ENCODE data around the gene PSME2. TPM values are rescaled to one million over a fixed set of nuclear protein-coding genes. Genes with fewer than 3 reads are reported as not detected.

The PSME2 gene
- total and polyA plus RNA-seq, 2 donors (not counting 3 experiments of a cell fraction or from before 2014, with no cell fraction given): 66.5 to 126 TPM

- CTCF ChIA-PET: interaction anchor here (0.9 to 1.2 kb wide), 3 partner anchors 24 to 111 kb away, joined by 3 read pairs; partner anchors contain the start of gene IRF9
- TF ChIP-seq GATA2 (IDR thresholded peaks at IDR 0.05; ENCODE audit: insufficient read depth, insufficient read length, low read depth, low read length) (no peak), POLR2A (IDR thresholded peaks at IDR 0.05; ENCODE audit: low read depth, low read length) (no peak), MAX (IDR thresholded peaks at IDR 0.05; ENCODE audit: insufficient read depth, insufficient read length) (no peak), POLR2AphosphoS5 (IDR thresholded peaks at IDR 0.05; ENCODE audit: insufficient read depth, low read depth, low read length) (no peak), JUN (IDR thresholded peaks at IDR 0.05; ENCODE audit: borderline replicate concordance, insufficient read depth, insufficient read length, low read depth) (no peak)
- intact Hi-C loops (cut with micrococcal nuclease): no loop called here
Measured at GRCh38 chr14:24185026-24185425, 38.6 kb upstream of the PSME2 start.

GRCh38 chr14:24184104-24184970 lies 37.9 kb upstream of the PSME2 start:
- no peak overlapping the region for H3K9ac ChIP-seq (replicated peaks; ENCODE audit: extremely low read depth, insufficient read depth, low read length)

More at GRCh38 chr14:24185026-24185425, 38.6 kb upstream of the PSME2 start:
- Histone ChIP-seq H3K4me1 (ENCODE audit: control insufficient read depth, extremely low read depth, insufficient read depth, low read length) (peaks cover 6% of the 10 kb centered on the region), H3K27me3 (ENCODE audit: control insufficient read depth in 2 of 2, insufficient read depth in 2 of 2, low read length in 2 of 2) (no peaks in the 10 kb centered on the region), H3K4me3 (replicated peaks in 1 of 3; ENCODE audit: insufficient read depth in 1 of 3, low read depth in 1 of 3, low read length in 3 of 3) (no peak overlapping the region), H3K9ac (replicated peaks; ENCODE audit: extremely low read depth, insufficient read depth, low read length) (no peak overlapping the region), H2AFZ (ENCODE audit: low read depth, low read length) (no peak overlapping the region), H3K9me3 (replicated peaks; ENCODE audit: control insufficient read depth, insufficient read depth, low read length) (no peaks in the 10 kb centered on the region), H3K27ac (ENCODE audit: insufficient read depth, low read depth, low read length) (no peak overlapping the region), H3K9me1 (replicated peaks; ENCODE audit: control insufficient read depth, extremely low read depth, insufficient read depth, low read length) (no peaks in the 10 kb centered on the region), H3K79me2 (ENCODE audit: control insufficient read depth, insufficient read depth, low read length) (peaks cover 5% of the 10 kb centered on the region), H4K20me1 (replicated peaks; ENCODE audit: control insufficient read depth, extremely low read depth, insufficient read depth, low read length) (no peaks in the 10 kb centered on the region), H3K36me3 (ENCODE audit: control insufficient read depth in 2 of 2, extremely low read depth in 1 of 2, insufficient read depth in 2 of 2, low read length in 2 of 2) (peaks cover 0 to 30% of the 10 kb centered on the region in 2 experiments), H3K4me2 (ENCODE audit: insufficient read depth, low read length) (no peak overlapping the region)
- POLR2A ChIA-PET: interaction anchor here (1.2 kb wide), 1 partner anchor 24 kb away, joined by 3 read pairs; the partner anchor contains the start of gene IRF9
- dilution Hi-C loops (cut with MboI; ENCODE audit: extremely low pct_ligation_motif_present, low sequenced_read_pairs): no loop called here
- no TSS peak for BruUV-seq (replicated peaks)
- DNase-seq (ENCODE audit: low read depth, low spot score): no peak
- FAIRE-seq: no peak

More at GRCh38 chr14:24184104-24184970, 37.9 kb upstream of the PSME2 start:
- no TSS peak for BruUV-seq (replicated peaks)
- H3K79me2 ChIP-seq (ENCODE audit: control insufficient read depth, insufficient read depth, low read length): peaks cover 5% of the 10 kb centered on the region
- H3K27me3 ChIP-seq (ENCODE audit: control insufficient read depth in 2 of 2, insufficient read depth in 2 of 2, low read length in 2 of 2): no peaks in the 10 kb centered on the region
- POLR2A ChIA-PET: interaction anchor here (1.2 kb wide), 1 partner anchor 24 kb away, joined by 3 read pairs; the partner anchor contains the start of gene IRF9
- no peaks in the 10 kb centered on the region for H4K20me1 ChIP-seq (replicated peaks; ENCODE audit: control insufficient read depth, extremely low read depth, insufficient read depth, low read length)
- no peak for FAIRE-seq
- H3K4me3 ChIP-seq (replicated peaks in 1 of 3; ENCODE audit: insufficient read depth in 1 of 3, low read depth in 1 of 3, low read length in 3 of 3): no peak overlapping the region
- peaks cover 0 to 36% of the 10 kb centered on the region in 2 experiments for H3K36me3 ChIP-seq (ENCODE audit: control insufficient read depth in 2 of 2, extremely low read depth in 1 of 2, insufficient read depth in 2 of 2, low read length in 2 of 2)
- no peak overlapping the region for H2AFZ ChIP-seq (ENCODE audit: low read depth, low read length)
- dilution Hi-C loops (cut with MboI; ENCODE audit: extremely low pct_ligation_motif_present, low sequenced_read_pairs) (no loop called here), intact Hi-C loops (cut with micrococcal nuclease) (no loop called here)
- no peak overlapping the region for H3K27ac ChIP-seq (ENCODE audit: insufficient read depth, low read depth, low read length)
- no peak overlapping the region for H3K4me2 ChIP-seq (ENCODE audit: insufficient read depth, low read length)
- H3K4me1 ChIP-seq (ENCODE audit: control insufficient read depth, extremely low read depth, insufficient read depth, low read length): peaks cover 6% of the 10 kb centered on the region
- H3K9me3 ChIP-seq (replicated peaks; ENCODE audit: control insufficient read depth, insufficient read depth, low read length): no peaks in the 10 kb centered on the region
- H3K9me1 ChIP-seq (replicated peaks; ENCODE audit: control insufficient read depth, extremely low read depth, insufficient read depth, low read length): no peaks in the 10 kb centered on the region
- CTCF ChIA-PET: no interaction called here
- DNase-seq (ENCODE audit: low read depth, low spot score): no peak
- TF ChIP-seq EZH2 (IDR thresholded peaks at IDR 0.05; ENCODE audit: borderline replicate concordance, low read depth, low read length, severe bottlenecking) (no peak), MYC (IDR thresholded peaks at IDR 0.05; ENCODE audit: low read depth, low read length) (no peak), POLR2A (IDR thresholded peaks at IDR 0.05; ENCODE audit: low read depth, low read length) (no peak), JUN (IDR thresholded peaks at IDR 0.05; ENCODE audit: borderline replicate concordance, insufficient read depth, insufficient read length, low read depth) (no peak), POLR2AphosphoS5 (IDR thresholded peaks at IDR 0.05; ENCODE audit: insufficient read depth, low read depth, low read length) (no peak), GATA2 (IDR thresholded peaks at IDR 0.05; ENCODE audit: insufficient read depth, insufficient read length, low read depth, low read length) (no peak), MAX (IDR thresholded peaks at IDR 0.05; ENCODE audit: insufficient read depth, insufficient read length) (no peak), CTCF (IDR thresholded peaks at IDR 0.05; ENCODE audit: extremely low read depth in 1 of 2, insufficient read depth in 1 of 2, low read depth in 1 of 2, low read length in 2 of 2) (no peak), FOS (IDR thresholded peaks at IDR 0.05; ENCODE audit: borderline replicate concordance, insufficient read depth, low read length) (no peak)
